Smooth muscle cell (in vitro differentiated cells): ENCODE measurements around the gene DPP8. TPM values are rescaled to one million over a fixed set of nuclear protein-coding genes. Genes with fewer than 3 reads are reported as not detected.
"Not testable (repeated sequence)": the region's sequence is repeated elsewhere in the genome, so short reads cannot be mapped to it uniquely, and the experiment has no call there.

ENCODE experiments used
- DNase-seq: peaks from one replicate; lab custom pipeline; 2025; ENCODE audit not compliant: unreplicated experiment; lab: John Stamatoyannopoulos, UW
- H2AFZ ChIP-seq: fragments of 200-600 bp; sonication (generic); 2 replicates; pipeline ENCODE4 v1.6.0; 2016; ENCODE audit warnings: antibody characterized with exemption, low read depth, mild to moderate bottlenecking
- H3F3A ChIP-seq: fragments of 200-600 bp; sonication (generic); 2 replicates; pipeline ENCODE4 v1.6.0; 2017; ENCODE audit warnings: antibody characterized with exemption, low read depth
- H3K27ac ChIP-seq: fragments of 200-600 bp; sonication (generic); 2 replicates; pipeline ENCODE4 v1.5.1; 2016; ENCODE audit warnings: low read depth, mild to moderate bottlenecking
- H3K27me3 ChIP-seq: fragments of 200-600 bp; sonication (generic); 2 replicates; pipeline ENCODE4 v1.6.1; 2016; ENCODE audit warnings: low read depth, mild to moderate bottlenecking
- H3K36me3 ChIP-seq: fragments of 200-600 bp; sonication (generic); 2 replicates; pipeline ENCODE4 v1.5.1; 2016; ENCODE audit warnings: low read depth
- H3K4me1 ChIP-seq: fragments of 200-600 bp; sonication (generic); 2 replicates; pipeline ENCODE4 v1.5.1; 2016; ENCODE audit warnings: low read depth
- H3K4me2 ChIP-seq: fragments of 200-600 bp; sonication (generic); 2 replicates; pipeline ENCODE4 v1.6.0; 2016; ENCODE audit warnings: mild to moderate bottlenecking
- H3K4me3 ChIP-seq: fragments of 200-600 bp; sonication (generic); 2 replicates; pipeline ENCODE4 v1.5.1; 2016; ENCODE audit warnings: mild to moderate bottlenecking
- H3K79me2 ChIP-seq: fragments of 200-600 bp; sonication (generic); 2 replicates; pipeline ENCODE4 v1.6.0; 2016; ENCODE audit warnings: low read depth, mild to moderate bottlenecking
- H3K9ac ChIP-seq: fragments of 200-600 bp; sonication (generic); 2 replicates; pipeline ENCODE4 v1.6.0; 2016; ENCODE audit warnings: low read depth
- H3K9me3 ChIP-seq: fragments of 200-600 bp; sonication (generic); replicated peaks from 2 replicates; pipeline ENCODE4 v1.5.1; 2016; ENCODE audit warnings: low read depth
- H4K20me1 ChIP-seq: fragments of 200-600 bp; sonication (generic); 2 replicates; pipeline ENCODE4 v1.6.0; 2016; ENCODE audit warnings: low read depth
- CTCF ChIP-seq: fragments of 200-600 bp; sonication (generic); IDR thresholded peaks from 2 replicates; pipeline ENCODE4 v1.5.1; 2017; ENCODE audit warnings: borderline replicate concordance, mild to moderate bottlenecking, antibody characterized with exemption; ENCODE audit not compliant: insufficient read depth, poor library complexity, severe bottlenecking
- WGBS: methylation state at CpG from one replicate; pipeline ENCODE4 v1.1.7; 2016; ENCODE audit warnings: low lambda C conversion rate; 5-methylcytosine and 5-hydroxymethylcytosine counted together
- polyA plus RNA-seq: library from polyadenylated mRNA; unstranded; fragments of >200 nt; fragmentation: Nextera tagmentation; extraction: Ambion mirVana; gene quantifications from 2 replicates; pipeline ENCODE4 v1.2.1, GENCODE V29; 2016
- total RNA-seq: library from RNA; depleted of rRNA; stranded (reverse); fragments of >200 nt; gene quantifications from 2 replicates; pipeline ENCODE4 v1.2.3, GENCODE V29; 2014

DPP8 gene
- total and polyA plus RNA-seq, 2 experiments from 2014 or later: 30.2 to 30.8 TPM

GRCh38 chr15:65400760-65401610 is 116.5 kb downstream of the DPP8 start:
- Histone ChIP-seq H3K4me3 (no peak overlapping the region), H3K4me1 (peaks cover 20% of the 10 kb centered on the region), H3K27ac (no peak overlapping the region), H3K79me2 (no peaks in the 10 kb centered on the region), H3K9me3 (no peaks in the 10 kb centered on the region), H3K36me3 (no peaks in the 10 kb centered on the region), H3K4me2 (peak overlapping the region; percentile 8), H3K9ac (no peak overlapping the region), H3K27me3 (peaks cover 20% of the 10 kb centered on the region), H4K20me1 (peaks cover 5% of the 10 kb centered on the region), H2AFZ (no peak overlapping the region), H3F3A (peaks cover 3% of the 10 kb centered on the region)
- 24% methylated on average over 10 of the region's 11 CpGs for WGBS
- no peak for DNase-seq
- peak; percentile 76 for TF ChIP-seq CTCF

GRCh38 chr15:65399997-65400396 is 117.5 kb downstream of the DPP8 start:
- H3K4me3 ChIP-seq: no peak overlapping the region
- H3K27me3 ChIP-seq: peaks cover 20% of the 10 kb centered on the region
- H3K79me2 ChIP-seq: no peaks in the 10 kb centered on the region
- DNase-seq: no peak
- whole genome bisulfite sequencing: 89% methylated on average over 2 of the region's 2 CpGs
- no peaks in the 10 kb centered on the region for H3F3A ChIP-seq
- no peak overlapping the region for H2AFZ ChIP-seq
- H3K9me3 ChIP-seq: no peaks in the 10 kb centered on the region
- peaks cover 10% of the 10 kb centered on the region for H3K4me1 ChIP-seq
- H3K27ac ChIP-seq: no peak overlapping the region
- H4K20me1 ChIP-seq: peaks cover 5% of the 10 kb centered on the region
- no peaks in the 10 kb centered on the region for H3K36me3 ChIP-seq
- no peak overlapping the region for H3K4me2 ChIP-seq
- no peak overlapping the region for H3K9ac ChIP-seq
- no peak for TF ChIP-seq CTCF

- Histone ChIP-seq H2AFZ (no peak overlapping the region), H3K4me3 (no peak overlapping the region), H3K4me1 (peaks cover 8% of the 10 kb centered on the region), H3K79me2 (no peaks in the 10 kb centered on the region), H3K9ac (no peak overlapping the region), H3K36me3 (no peaks in the 10 kb centered on the region), H3K9me3 (no peaks in the 10 kb centered on the region), H3K4me2 (no peak overlapping the region), H3F3A (no peaks in the 10 kb centered on the region), H3K27ac (no peak overlapping the region), H3K27me3 (peaks cover 20% of the 10 kb centered on the region), H4K20me1 (peaks cover 5% of the 10 kb centered on the region)
- DNase-seq: no peak
- 81% methylated on average over 11 of the region's 11 CpGs for WGBS
- TF ChIP-seq CTCF: no peak
These were observed 118.3 kb downstream of the DPP8 start for GRCh38 chr15:65399001-65399706.

GRCh38 chr15:65398486-65398885 is 119.0 kb downstream of the DPP8 start:
- WGBS: 97% methylated on average over 16 of the region's 16 CpGs
- H3F3A ChIP-seq: not testable (repeated sequence)

More at GRCh38 chr15:65398486-65398885, 119.0 kb downstream of the DPP8 start:
- not testable (repeated sequence) for H3K9ac ChIP-seq, H3K27ac ChIP-seq, H3K4me2 ChIP-seq, H3K79me2 ChIP-seq, DNase-seq, H3K4me1 ChIP-seq, H2AFZ ChIP-seq, H3K9me3 ChIP-seq, H4K20me1 ChIP-seq, H3K4me3 ChIP-seq, H3K36me3 ChIP-seq
- peaks cover 20% of the 10 kb centered on the region for H3K27me3 ChIP-seq
